ENCODE results near the gene SCN9A. TPM values are rescaled to one million over a fixed set of nuclear protein-coding genes. Genes with fewer than 3 reads are reported as not detected.

Gene SCN9A
- total and polyA plus RNA-seq, 10 of the 15 experiments (the other 5 are each of a cell fraction or from before 2014, with no cell fraction given): 0.04 to 0.08 (median 0.08) TPM; not detected in 7

DNA sequence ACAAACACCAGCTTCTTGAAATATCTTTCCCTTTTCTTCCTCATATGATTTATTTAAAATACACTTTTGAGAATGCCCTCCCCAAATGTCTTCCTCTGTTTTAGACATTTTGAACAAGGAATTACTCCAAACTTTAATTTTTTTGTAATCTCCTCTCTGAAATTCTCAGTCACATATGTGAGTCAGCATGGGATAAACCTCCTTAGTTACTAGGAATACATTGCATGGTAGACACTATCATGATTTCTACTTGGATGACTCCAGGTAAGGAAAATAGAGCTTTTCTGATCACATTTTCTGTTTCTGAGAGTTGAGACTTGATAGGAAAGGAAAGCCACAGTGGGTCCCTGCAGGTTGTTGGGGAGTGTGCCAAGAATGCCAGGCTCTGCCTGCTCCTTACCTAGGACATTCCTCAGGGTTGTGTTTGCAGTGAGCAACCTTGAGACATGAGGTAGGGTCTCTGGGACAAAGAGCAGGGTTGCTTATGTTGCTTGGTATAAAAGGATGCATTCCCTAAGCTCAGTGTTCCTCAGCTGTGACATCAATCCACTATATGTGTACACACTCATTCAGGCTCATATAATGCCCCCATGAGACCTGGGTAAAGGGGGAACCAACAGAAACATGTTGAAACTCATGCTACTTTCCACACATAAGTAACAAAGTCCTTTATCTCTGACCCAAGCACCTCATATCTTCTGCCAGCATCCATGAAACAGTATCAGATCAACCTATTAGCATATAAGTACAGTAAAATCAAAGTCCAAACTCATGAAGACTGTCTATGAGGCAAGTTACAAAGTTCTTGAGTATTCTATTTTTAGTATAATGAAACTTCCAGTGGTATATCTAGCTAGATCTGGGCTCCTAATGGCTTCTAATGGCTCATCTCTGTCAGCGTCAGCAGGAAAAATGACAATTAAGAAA, 135.1 kb downstream of the SCN9A start:
- Histone ChIP-seq H2AFZ (ENCODE audit: control insufficient read depth, low read depth, low read length) (no peak overlapping the region), H3K36me3 (ENCODE audit: control insufficient read depth in 2 of 2, insufficient read depth in 2 of 2, low read length in 1 of 2) (no peaks in the 10 kb centered on the region), H3K79me2 (ENCODE audit: control insufficient read depth, insufficient read depth, low read length) (no peaks in the 10 kb centered on the region), H3K4me3 (no peak overlapping the region), H3K9me3 (replicated peaks; ENCODE audit: control insufficient read depth, insufficient read depth, low read length) (no peaks in the 10 kb centered on the region), H3K27me3 (replicated peaks in 1 of 2; ENCODE audit: control insufficient read depth in 2 of 2, insufficient read depth in 2 of 2, low read length in 1 of 2) (no peaks in the 10 kb centered on the region), H3K4me1 (ENCODE audit: control insufficient read depth, insufficient read depth, low read length) (no peaks in the 10 kb centered on the region), H4K20me1 (ENCODE audit: control insufficient read depth, insufficient read depth) (no peaks in the 10 kb centered on the region), H3K9ac (ENCODE audit: control insufficient read depth, insufficient read depth, low read length) (no peak overlapping the region), H3K4me2 (ENCODE audit: control insufficient read depth, insufficient read depth) (no peak overlapping the region), H3K27ac (ENCODE audit: control insufficient read depth, insufficient read depth) (no peak overlapping the region)
- DNase-seq (ENCODE audit: low read depth, low spot score) (no peak), FAIRE-seq (no peak), ATAC-seq (no peak)
- ChIA-PET RAD21 (ENCODE audit: unreplicated experiment) (no interaction called here), SMC1A (ENCODE audit: uncharacterized antibody, unreplicated experiment) (no interaction called here), POLR2A (no interaction called here), CTCF (no interaction called here)
- in situ Hi-C loops (cut with MboI): no loop called here
- 100% methylated on average over 1 of the region's 1 CpG for WGBS (ENCODE audit: insufficient coverage, insufficient replicate concordance, low lambda C conversion rate, missing lambda C conversion rate)
- intact Hi-C loops (cut with micrococcal nuclease; ENCODE audit: unreplicated experiment): no loop called here
- no peak for TF ChIP-seq SIN3A (IDR thresholded peaks at IDR 0.05; ENCODE audit: low read depth, low read length)
- TF ChIP-seq, protein P1, sequence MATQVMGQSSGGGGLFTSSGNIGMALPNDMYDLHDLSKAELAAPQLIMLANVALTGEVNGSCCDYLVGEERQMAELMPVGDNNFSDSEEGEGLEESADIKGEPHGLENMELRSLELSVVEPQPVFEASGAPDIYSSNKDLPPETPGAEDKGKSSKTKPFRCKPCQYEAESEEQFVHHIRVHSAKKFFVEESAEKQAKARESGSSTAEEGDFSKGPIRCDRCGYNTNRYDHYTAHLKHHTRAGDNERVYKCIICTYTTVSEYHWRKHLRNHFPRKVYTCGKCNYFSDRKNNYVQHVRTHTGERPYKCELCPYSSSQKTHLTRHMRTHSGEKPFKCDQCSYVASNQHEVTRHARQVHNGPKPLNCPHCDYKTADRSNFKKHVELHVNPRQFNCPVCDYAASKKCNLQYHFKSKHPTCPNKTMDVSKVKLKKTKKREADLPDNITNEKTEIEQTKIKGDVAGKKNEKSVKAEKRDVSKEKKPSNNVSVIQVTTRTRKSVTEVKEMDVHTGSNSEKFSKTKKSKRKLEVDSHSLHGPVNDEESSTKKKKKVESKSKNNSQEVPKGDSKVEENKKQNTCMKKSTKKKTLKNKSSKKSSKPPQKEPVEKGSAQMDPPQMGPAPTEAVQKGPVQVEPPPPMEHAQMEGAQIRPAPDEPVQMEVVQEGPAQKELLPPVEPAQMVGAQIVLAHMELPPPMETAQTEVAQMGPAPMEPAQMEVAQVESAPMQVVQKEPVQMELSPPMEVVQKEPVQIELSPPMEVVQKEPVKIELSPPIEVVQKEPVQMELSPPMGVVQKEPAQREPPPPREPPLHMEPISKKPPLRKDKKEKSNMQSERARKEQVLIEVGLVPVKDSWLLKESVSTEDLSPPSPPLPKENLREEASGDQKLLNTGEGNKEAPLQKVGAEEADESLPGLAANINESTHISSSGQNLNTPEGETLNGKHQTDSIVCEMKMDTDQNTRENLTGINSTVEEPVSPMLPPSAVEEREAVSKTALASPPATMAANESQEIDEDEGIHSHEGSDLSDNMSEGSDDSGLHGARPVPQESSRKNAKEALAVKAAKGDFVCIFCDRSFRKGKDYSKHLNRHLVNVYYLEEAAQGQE (IDR thresholded peaks at IDR 0.05; ENCODE audit: low read depth, low read length): no peak
- TF ChIP-seq, protein P2, sequence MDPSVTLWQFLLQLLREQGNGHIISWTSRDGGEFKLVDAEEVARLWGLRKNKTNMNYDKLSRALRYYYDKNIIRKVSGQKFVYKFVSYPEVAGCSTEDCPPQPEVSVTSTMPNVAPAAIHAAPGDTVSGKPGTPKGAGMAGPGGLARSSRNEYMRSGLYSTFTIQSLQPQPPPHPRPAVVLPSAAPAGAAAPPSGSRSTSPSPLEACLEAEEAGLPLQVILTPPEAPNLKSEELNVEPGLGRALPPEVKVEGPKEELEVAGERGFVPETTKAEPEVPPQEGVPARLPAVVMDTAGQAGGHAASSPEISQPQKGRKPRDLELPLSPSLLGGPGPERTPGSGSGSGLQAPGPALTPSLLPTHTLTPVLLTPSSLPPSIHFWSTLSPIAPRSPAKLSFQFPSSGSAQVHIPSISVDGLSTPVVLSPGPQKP (IDR thresholded peaks at IDR 0.05; ENCODE audit: low read depth, low read length): no peak
- no peak for TF ChIP-seq DPF2 (IDR thresholded peaks at IDR 0.05)
- TF ChIP-seq, protein P3, sequence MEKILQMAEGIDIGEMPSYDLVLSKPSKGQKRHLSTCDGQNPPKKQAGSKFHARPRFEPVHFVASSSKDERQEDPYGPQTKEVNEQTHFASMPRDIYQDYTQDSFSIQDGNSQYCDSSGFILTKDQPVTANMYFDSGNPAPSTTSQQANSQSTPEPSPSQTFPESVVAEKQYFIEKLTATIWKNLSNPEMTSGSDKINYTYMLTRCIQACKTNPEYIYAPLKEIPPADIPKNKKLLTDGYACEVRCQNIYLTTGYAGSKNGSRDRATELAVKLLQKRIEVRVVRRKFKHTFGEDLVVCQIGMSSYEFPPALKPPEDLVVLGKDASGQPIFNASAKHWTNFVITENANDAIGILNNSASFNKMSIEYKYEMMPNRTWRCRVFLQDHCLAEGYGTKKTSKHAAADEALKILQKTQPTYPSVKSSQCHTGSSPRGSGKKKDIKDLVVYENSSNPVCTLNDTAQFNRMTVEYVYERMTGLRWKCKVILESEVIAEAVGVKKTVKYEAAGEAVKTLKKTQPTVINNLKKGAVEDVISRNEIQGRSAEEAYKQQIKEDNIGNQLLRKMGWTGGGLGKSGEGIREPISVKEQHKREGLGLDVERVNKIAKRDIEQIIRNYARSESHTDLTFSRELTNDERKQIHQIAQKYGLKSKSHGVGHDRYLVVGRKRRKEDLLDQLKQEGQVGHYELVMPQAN (conservative IDR thresholded peaks at IDR 0.05): no peak
- TF ChIP-seq JUND (IDR thresholded peaks at IDR 0.05; ENCODE audit: low read depth, low read length): no peak
- no TSS peak for BruUV-seq (replicated peaks)

All from GM12878 (cell line).